Measurements from ENCODE around the gene GLG1. TPM values are rescaled to one million over a fixed set of nuclear protein-coding genes. Genes with fewer than 3 reads are reported as not detected.

The GLG1 gene
- total RNA-seq, 1 experiment from 2014 or later: 135 TPM

DNA sequence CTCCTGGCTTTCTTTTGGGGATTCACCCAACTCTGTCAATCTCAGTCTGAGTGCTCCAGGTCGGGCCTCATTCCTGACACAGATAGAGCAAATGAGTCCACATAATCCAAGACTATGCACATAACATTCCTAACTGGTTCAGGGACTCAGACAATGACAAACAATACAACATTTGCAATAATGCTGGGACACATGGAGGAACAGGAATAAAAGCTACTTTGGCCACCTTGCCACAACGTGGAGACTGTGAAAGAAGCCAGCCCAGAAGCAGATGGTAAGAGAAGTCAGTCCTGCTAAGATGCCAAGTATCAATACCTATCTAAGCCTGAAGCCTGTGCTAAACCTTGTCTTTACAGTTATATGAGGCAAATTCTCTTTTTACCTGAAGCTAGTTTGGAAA is 39.0 kb downstream of the GLG1 start:
- Histone ChIP-seq H2BK20ac (ENCODE audit: low read depth, low read length, poor library complexity, severe bottlenecking) (no peak overlapping the region), H4K20me1 (ENCODE audit: control insufficient read depth, insufficient read depth, insufficient read length) (no peaks in the 10 kb centered on the region)
- TF ChIP-seq CTCF (conservative IDR thresholded peaks at IDR 0.05): no peak

More for the DNA sequence above, 39.0 kb downstream of the GLG1 start:
- Histone ChIP-seq H3K79me1 (ENCODE audit: insufficient read depth, low read depth, low read length, poor library complexity, severe bottlenecking) (peaks cover 13% of the 10 kb centered on the region), H3K56ac (ENCODE audit: insufficient read length, low read depth, low read length) (no peak overlapping the region), H2BK15ac (ENCODE audit: low read depth, low read length) (no peak overlapping the region), H4K8ac (replicated peaks; ENCODE audit: insufficient read length, low read depth, low read length) (no peak overlapping the region), H3K23me2 (ENCODE audit: insufficient read length, low read depth, low read length, poor library complexity, severe bottlenecking) (no peaks in the 10 kb centered on the region), H3K79me2 (ENCODE audit: insufficient read depth, low read length) (peaks cover 36% of the 10 kb centered on the region; the same call in 1 of the 2 replicates), H3K9me3 (ENCODE audit: control insufficient read depth, low read depth, low read length) (no peaks in the 10 kb centered on the region), H3K4ac (ENCODE audit: low read depth, low read length) (no peak overlapping the region), H2BK5ac (ENCODE audit: insufficient read length, low read length) (no peak overlapping the region), H3T11ph (ENCODE audit: low read length) (no peak overlapping the region), H4K91ac (ENCODE audit: insufficient read length, low read depth, low read length) (no peak overlapping the region), H3K23ac (ENCODE audit: insufficient read length, low read depth, low read length) (no peak overlapping the region), H3K9ac (ENCODE audit: extremely low read depth, insufficient read length, low read length) (no peak overlapping the region), H3K4me2 (ENCODE audit: insufficient read depth, insufficient read length, low read length) (no peak overlapping the region), H3K27ac (ENCODE audit: insufficient read length, low read depth, low read length) (no peak overlapping the region), H3K27me3 (ENCODE audit: insufficient read depth, low read length) (no peaks in the 10 kb centered on the region), H2AFZ (ENCODE audit: low read length) (no peak overlapping the region), H2AK5ac (ENCODE audit: insufficient read length, low read length) (no peak overlapping the region), H3K4me1 (ENCODE audit: insufficient read depth, low read length) (no peaks in the 10 kb centered on the region; the same call in 1 of the 2 replicates), H3K14ac (ENCODE audit: insufficient read depth, low read length) (no peak overlapping the region), H2BK120ac (ENCODE audit: low read depth, low read length, poor library complexity, severe bottlenecking) (no peak overlapping the region), H3K18ac (ENCODE audit: insufficient read length, low read depth, low read length) (no peak overlapping the region), H2BK12ac (ENCODE audit: insufficient read length, low read depth, low read length) (no peak overlapping the region), H4K5ac (ENCODE audit: insufficient read length, low read depth, low read length) (no peak overlapping the region)
- Mint-ChIP-seq H3K36me3 (ENCODE audit: insufficient read depth in 1 of 3, low read depth in 3 of 3) (peaks cover 0 to 2% (median 0%) of the 10 kb centered on the region in 3 experiments; a peak in 1 of 7 replicates), H3K9me3 (no peaks in the 10 kb centered on the region), H3K27me3 (ENCODE audit: low read depth) (no peaks in the 10 kb centered on the region), H3K27ac (no peak overlapping the region; a peak in 1 of 7 replicates), H3K4me1 (peaks cover 31 to 35% of the 10 kb centered on the region in 2 experiments), H3K4me3 (no peak overlapping the region)
- no peak for DNase-seq
- WGBS (ENCODE audit: extremely low coverage, insufficient read length, low lambda C conversion rate): no CpG with 5 or more reads among the region's 2 CpGs

Measured in H9 (cell line).